Suppressor macrophage (primary cell): ENCODE data around the gene KCNT1.

Experiments
- DNase-seq, 4 experiments: peaks; one replicate each; pipeline ENCODE4 v3.0.0-alpha.2; 2020 to 2022

KCNT1 gene

DNA sequence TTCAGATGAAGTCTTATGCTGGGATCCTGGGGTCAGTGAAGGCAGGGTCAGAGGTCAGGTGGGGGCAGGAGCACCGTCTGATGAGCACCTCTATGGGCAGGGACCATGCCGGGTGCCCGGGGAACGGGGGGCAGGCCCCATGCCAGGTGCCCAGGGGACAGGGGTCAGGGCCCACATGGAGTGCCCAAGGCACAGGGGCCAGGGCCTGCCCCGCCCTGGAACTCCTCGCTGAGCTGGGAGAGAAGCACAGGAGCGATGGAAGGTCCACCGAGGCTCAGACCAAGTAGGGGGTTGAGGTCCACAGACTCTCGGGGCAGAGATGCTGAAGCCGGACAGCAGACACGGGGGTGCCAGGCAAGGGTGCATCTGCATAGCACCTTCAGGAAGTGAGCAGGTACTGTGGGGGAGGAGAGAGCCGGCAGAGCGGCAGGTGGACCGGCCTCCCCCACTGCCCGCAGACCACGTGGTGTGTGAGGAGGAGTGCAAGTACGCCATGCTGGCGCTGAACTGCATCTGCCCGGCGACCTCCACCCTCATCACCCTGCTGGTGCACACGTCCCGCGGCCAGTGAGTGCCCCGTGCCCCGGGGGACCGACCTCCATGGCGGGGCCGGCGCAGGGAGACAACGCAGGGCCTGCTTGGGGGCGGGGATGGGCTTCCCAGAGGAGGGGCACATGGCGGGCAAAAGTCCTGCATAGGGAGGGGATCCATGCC is 67.7 kb downstream of the KCNT1 start:
- DNase-seq, result no peak

DNA sequence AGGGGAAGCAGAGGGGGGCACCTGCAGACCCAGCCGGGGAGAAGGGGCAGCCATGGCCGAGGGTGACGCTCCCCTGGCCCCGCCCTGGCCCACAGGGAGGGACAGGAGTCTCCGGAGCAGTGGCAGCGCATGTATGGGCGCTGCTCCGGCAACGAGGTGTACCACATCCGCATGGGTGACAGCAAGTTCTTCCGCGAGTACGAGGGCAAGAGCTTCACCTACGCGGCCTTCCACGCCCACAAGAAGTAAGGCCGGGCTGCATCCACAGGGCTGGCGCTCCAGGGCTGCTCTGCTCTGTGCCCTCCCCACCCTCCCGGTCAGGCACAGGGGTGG is 68.2 kb downstream of the KCNT1 start:
- DNase-seq, result no peak

DNA sequence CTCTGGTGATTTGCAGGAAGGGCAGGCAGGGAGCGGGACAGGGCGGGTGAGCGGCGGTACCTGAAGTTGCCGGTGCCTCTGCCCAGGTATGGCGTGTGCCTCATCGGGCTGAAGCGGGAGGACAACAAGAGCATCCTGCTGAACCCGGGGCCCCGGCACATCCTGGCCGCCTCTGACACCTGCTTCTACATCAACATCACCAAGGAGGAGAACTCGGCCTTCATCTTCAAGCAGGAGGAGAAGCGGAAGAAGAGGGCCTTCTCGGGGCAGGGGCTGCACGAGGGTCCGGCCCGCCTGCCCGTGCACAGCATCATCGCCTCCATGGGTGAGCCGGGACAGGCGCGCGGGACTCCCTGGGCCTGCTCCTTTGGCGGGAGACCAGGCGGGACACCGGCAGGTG is 68.8 kb downstream of the KCNT1 start:
- DNase-seq, result no peak

DNA sequence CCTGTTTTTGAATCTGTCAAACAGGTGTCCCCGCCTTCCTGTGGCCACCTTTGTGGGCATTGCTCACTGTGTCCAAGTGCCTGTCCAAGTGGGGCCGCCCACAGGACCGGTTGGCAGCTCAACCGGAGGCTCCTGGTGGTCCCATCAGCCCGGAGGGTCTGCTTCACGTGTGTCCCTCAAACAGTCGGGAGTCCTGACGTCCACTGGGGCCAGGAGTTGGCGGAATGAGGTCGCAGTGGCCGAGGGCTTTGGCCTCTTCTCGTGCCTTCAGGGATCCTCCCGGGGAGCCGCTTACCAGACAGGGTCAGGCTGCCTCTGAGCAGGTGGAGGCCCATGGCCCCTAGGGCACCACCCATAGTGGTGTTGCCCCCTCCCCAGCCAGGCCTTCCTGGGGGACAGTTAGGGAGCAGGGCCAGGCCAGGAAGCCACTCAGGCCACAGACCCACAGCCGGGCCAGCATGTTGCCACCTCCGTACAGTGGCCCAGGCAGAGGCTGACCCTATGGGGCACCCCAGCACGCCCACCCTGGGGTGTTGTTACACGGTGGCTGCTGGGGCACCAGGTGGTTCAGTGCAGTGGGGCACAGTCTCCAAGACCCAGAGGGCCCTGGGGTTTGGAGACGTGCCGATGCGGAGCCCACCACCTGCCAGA is 69.5 kb downstream of the KCNT1 start:
- DNase-seq, result no peak

DNA sequence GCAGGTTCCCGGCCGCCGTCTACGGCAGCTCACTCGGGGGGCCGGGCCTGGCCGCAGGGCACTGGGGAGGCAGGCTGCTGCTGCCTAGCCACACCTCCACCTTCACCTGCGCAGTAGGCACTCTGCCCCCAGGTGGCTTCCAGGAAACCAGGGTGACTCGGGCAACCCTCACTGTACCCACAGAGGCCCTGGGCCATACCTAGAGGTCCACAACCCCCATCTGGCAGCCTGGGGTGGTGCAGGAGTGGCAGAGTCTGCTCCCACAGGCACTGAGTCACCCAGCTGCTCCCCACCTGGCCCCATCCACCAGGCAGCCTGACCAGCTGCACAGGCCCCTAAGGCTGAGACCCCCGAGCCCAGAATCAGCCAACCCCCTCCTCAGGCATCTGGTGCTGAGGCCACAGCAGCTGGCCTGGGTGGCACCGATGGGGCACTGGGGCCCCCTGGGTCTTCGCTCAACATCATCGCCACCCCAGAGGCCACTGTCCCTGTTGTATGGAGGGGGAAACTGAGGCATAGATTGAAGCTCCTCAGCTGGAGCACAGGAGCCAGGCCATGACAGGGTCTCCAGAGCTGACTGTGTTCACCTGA is 70.2 kb downstream of the KCNT1 start:
- DNase-seq, result no peak

DNA sequence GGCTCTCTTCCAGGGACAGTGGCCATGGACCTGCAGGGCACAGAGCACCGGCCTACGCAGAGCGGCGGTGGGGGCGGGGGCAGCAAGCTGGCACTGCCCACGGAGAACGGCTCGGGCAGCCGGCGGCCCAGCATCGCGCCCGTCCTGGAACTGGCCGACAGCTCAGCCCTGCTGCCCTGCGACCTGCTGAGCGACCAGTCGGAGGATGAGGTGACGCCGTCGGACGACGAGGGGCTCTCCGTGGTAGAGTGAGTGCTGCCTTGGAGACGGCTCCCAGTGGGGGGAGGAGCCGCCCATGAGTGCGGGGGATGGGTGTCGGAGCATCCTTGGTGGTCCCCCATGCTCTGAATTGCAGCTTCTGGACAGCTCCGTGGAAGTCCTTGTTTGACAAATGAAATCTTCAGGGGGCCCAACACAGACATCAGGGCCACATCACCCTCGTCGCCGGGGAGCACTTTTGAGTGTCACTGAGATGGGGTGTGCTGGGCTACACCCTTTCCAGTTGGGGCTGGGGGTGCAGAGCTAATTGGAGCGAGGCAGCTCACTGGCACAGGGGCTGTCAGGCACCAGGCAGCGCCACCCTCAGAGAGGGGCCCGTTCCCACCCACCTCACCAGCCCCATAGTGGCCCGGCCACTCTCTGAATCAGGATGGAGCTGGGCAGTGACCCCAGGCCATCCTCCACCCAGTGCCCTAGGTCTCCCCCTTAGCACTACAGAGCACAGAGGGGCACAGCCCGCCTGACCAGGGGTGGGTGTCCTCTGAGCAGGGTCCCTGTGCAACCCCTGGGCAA is 70.9 kb downstream of the KCNT1 start:
- no peak for DNase-seq

DNA sequence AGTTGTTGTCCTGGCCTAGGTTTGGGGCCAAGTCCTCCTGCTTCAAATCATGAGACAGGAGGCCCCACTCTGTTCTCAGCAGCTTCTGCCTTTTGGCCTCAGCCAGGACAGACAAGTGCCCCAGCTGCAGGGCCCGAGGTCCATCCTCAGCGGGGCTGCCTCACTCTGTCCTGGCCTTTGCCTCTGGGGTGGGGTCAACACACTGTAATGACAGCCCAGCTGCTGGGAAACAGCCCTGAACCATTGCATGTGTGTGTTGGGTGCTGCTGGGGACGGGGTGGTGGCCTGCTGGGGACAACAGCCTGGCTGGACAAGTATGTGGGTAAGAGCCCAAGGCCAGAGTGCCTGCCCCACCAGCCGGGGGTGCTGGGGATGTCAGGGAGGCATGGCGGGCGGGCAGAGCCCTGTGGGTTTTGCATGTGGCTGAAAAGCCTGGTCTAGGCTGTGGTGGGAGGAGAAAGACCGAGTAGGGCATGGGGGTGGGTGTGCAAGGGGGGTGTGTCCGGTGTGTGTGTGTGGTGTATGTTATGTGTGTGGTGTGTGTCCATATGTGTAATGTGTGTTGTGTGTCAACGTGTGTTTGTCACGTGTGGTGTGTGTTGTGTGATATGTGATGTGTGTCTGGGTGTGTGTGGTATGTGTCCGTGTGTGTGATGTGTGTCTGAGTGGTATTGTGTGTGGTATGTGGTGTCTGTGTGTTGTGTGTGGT is 71.7 kb downstream of the KCNT1 start:
- DNase-seq, result no peak

DNA sequence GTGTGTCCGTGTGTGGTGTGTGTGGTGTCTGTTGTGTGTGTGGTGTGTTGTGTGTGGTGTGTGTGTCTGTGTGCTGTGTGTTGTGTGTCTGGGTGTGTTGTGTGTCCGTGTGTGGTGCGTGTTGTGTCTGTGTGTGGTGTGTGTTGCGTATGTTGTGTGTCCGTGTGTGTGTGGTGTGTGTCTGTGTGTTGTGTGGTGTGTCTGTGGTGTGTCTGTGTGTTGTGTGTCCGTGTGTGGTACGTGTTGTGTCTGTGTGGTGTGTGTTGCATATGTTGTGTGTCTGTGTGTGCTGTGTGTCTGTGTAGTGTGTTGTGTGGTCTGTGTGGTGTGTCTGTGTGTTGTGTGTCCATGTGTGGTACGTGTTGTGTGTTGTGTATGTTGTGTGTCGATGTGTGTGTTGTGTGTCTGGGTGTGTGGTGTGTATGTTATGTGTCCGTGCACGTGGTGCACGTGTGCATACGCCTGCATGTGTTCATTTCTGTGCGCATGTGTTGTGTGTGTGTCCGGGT is 72.3 kb downstream of the KCNT1 start:
- DNase-seq, result no peak

DNA sequence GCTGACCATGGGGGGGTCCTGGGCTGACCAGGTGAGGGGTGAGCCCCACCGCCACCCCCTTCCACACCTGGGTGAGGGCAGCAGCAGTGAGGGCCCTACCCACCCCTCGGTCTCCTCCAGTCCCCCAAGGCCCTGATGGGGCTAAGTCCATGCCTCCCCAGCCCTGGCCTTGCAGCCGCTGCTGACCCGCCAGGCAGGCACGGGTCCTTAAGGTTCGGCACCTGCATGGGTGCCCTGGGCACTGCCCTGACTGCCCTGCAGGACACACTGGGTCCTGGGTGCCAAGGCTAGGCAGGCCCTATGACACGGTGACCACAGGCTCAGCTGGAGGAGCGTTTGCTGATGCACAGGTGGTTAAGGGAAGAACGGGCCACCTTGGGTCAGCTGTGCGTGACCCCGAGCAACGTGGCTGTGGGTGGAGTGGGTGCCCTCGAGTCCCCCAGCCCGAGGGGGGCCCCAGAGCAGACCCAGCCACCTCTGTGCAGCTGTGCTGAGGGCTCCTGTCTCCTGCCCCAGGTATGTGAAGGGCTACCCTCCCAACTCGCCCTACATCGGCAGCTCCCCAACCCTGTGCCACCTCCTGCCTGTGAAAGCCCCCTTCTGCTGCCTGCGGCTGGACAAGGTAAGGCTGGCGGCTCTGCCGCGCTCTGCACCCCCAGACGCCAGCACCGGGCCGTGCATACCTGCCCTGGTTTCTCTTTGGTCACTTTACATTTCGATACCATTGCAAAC is 73.0 kb downstream of the KCNT1 start:
- no peak for DNase-seq

DNA sequence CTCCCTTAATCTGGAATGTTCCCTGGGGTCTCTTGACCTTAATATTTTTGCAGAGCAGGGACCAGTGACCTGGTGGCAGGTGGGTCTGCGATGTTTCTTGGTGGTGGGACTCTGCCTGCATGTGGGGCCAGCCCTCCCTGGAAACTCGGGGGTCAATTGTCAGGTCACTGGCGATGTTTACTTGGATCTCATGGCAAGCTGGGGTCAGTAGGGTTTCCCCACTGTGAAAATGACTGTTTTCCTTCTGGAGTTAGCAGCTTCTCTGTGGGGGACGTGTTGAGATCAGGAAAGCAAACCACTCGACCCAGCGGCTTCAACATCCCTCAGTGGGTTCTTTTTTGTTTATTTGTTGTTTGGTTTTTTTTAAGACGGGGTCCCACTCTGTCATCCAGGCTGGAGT is 73.9 kb downstream of the KCNT1 start:
- DNase-seq, result no peak

DNA sequence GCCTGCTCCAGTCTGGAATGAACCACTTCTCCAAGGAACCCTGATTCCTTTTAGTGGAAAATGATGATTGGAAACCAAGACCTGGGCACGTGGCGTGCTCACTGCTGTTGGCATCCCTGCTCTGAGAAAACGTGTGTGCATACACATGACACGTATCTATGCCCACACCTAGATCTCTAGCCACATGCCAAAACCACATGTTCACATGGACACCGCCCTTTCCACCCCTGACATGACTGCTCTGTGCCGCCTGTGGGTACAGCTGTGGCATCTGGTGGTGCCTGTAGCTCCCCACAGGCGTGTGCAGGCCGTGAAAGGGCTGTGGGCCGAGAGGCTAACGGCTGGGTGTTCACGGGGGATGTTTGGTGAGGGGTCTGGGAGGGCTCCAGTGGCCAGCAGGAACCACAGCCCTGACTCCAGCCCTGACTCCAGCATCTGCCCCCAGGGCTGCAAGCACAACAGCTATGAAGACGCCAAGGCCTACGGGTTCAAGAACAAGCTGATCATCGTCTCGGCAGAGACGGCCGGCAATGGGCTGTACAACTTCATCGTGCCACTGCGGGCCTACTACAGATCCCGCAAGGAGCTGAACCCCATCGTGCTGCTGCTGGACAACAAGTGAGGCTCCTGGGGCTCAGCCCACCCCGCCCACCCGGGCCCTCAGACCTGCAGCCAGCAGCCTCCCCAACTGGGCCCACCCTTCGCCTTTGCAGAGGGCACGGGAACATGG is 75.1 kb downstream of the KCNT1 start:
- no peak for DNase-seq

DNA sequence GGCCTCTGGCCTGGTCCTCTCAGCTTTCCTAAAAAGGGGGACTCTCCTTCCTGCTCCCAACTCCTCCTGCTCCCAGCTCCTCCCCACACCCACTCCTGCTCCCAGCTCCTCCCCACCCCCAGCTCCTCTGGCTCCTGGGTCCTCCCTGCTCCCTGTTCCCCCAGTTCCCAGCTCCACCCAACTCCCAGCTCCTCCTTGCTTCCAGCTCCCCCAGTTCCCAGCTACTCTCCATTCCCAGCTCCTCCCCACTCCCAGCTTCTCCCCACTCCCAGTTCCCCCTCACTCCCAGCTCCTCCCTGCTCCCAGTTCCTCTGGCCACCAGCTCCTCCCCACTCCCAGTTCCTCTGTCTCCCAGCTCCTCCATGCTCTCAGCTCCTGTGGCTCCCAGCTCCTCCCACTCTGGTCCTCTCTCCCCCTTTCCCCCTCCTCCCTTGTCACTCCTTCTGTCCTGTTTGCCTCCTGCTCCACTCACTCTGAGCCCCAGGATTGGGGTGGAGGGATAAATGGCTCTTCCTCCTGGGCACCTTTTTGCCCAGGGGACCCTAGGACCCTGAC is 75.7 kb downstream of the KCNT1 start:
- DNase-seq, result no peak

DNA sequence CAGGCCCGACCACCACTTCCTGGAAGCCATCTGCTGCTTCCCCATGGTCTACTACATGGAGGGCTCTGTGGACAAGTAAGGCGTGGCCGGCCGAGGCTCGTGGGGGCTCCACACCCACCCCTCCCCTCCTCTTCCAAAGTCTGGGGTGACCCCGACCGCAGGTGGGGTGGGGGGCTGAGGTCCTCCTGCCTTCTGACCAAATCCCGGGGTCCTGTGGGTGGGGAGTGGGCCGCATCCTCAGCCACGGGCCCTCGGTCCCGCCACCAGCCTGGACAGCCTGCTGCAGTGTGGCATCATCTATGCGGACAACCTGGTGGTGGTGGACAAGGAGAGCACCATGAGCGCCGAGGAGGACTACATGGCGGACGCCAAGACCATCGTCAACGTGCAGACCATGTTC is 76.4 kb downstream of the KCNT1 start:
- DNase-seq, result no peak

DNA sequence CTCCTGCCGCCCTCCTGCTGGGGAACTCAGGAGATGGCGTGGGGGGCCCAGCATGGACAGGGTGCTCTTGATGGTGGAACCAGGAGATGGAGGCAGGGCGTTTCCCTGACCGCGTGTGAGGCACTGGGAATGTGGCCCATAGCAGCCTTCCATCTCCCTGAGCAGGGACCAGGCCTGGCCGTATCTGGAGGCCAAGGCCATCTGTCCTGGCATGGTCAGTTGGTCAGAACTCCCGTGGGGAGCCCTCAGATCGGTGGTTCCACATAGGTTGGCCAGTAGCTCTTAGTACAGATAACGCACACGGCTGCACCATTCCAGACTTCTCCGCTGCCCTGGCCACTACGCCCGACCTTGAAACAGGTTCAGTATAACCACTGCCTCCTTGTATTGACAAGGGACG is 77.6 kb downstream of the KCNT1 start:
- DNase-seq, result no peak

DNA sequence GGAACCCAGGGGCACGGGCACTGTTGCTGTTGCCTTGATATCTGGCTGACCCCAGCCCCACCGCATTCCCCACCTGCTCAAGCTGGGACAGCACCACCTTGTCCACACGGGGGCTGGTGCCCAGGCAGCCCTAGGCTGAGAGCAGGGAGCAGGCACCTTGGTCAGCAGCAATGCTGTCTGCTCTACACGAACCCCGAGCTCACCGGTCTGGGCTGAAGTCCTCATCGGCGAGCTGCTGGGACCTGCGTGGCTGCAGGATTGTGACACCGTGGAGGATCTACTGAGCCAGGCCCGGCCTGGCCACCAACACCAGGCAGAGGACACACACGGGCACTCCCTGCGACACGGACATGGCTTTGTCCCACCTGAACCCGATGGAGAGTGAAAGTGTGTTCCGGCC is 78.1 kb downstream of the KCNT1 start:
- DNase-seq, result no peak

DNA sequence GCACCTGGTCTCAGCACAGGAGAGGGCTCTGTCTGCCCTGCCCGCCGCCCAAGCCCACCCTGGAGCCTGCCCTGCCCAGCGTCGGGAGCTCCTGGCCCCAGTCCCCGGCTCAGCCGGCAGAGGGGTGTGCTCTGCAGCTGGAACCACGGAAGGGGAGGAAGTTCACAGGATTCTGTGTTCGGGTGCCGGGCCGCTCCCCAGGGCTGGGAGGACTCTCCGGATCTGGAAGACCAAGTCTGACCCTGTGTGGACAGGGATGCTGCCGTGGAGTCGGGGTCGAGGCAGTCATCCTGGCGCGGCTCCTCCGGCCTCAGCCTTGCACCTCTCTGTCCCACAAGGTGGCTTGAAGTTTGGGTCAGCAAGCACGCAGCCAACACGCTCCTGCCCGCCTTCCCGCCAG is 78.6 kb downstream of the KCNT1 start:
- DNase-seq, result no peak

DNA sequence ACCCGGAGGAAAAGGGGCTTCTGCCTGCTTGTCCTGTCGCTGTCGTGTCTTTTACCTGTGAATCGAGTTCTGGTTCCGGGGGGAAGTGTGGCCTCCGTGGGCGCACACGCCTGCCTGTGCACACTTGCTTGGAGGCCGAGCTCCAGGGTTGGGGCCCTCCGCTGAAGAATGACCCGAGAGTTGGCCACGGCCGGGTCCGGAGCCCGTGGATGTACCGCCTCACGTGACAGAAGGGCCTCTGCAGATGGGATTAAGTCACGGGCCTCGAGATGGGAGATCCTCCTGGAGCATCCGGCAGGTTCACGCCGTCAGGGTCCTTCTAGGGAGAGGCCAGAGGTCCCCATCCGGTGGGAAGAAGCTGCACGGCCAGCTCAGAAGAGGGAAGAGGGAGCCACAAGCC is 81.0 kb downstream of the KCNT1 start:
- no peak for DNase-seq

DNA sequence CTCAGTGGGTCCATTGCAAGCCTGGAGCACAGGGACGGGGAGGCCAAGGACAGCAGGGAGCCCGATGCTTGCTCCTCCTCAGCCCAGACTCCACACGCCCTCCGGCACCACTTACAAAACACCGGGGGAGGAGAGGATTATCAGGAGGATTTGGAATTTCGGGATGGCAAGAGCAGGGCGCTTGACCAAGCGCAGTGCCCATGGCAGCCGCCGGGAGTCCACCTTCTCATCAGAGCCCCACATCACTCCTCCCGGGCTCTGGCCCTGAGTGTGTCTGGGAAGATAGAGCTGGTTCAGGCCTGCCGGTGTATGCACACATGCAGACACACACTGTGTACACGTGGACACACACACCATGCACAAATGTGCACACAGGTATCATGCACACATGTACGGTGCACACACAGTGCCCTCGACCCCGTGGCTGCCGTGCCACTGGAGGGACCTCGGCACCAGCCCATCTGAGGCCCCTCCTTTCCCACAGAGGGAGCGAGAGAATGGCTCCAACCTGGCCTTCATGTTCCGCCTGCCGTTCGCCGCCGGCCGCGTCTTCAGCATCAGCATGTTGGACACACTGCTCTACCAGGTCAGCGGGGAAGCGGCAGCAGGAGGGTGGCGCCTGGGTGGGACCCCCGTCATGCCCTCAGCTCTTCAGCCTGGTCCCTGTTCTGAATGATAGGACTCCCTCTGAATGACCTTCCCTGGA is 81.7 kb downstream of the KCNT1 start:
- no peak for DNase-seq

DNA sequence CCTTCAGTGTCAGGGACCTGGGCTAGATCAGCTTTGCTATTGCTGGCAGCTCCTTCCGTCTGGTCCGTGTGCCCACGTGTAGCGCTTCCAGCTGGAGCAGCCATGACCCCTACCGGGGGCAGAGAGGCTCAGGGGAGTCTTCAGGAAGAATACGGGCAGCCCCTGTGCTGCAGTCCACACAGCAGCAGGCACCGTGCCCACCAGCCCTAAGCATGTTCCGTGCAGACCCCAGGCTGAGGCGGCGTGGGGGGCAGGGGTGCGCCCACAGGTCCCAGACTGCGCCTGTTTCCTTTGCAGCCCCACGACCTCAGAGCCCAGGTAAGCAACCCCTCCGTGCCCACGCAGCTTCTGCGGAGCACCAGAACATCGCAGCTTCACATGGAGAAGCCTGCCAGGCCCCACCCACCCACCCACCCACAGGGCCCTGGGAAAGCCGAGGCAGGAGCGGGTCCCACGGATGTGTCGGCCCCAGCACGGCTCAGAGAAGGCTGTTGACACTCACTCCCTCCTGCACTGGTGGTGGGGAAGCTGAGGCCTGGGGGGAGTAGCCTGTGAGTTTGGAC is 83.1 kb downstream of the KCNT1 start:
- no peak for DNase-seq

DNA sequence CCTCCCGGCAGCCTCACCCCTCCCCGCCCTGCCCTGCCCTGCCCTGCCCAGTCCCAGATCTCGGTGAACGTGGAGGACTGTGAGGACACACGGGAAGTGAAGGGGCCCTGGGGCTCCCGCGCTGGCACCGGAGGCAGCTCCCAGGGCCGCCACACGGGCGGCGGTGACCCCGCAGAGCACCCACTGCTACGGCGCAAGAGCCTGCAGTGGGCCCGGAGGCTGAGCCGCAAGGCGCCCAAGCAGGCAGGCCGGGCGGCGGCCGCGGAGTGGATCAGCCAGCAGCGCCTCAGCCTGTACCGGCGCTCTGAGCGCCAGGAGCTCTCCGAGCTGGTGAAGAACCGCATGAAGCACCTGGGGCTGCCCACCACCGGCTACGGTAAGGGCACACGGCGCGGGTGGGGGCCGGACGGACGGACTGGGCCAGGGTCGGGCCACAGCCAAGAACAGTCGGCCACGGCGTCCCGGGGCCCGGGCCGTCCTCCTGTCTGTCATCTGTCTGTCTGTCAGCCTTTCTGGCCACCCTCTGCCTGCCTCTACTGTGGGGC is 84.2 kb downstream of the KCNT1 start:
- no peak for DNase-seq
